HepG2 (cell line): Measurements from ENCODE around the gene IMPDH1. TPM values are rescaled to one million over a fixed set of nuclear protein-coding genes. Genes with fewer than 3 reads are reported as not detected.

Experiments
- GATAD2A ChIP-seq: IDR thresholded peaks from 2 replicates; pipeline ENCODE4 v1.6.1; 2016
- GFI1 ChIP-seq: sonication (generic); formaldehyde crosslinking; IDR thresholded peaks from 2 replicates; pipeline ENCODE4 v1.5.0; 2020; ENCODE audit warnings: missing genetic modification reagents, mild to moderate bottlenecking, borderline replicate concordance
- GPBP1L1 ChIP-seq: sonication (generic); formaldehyde crosslinking; IDR thresholded peaks from 2 replicates; pipeline ENCODE4 v1.5.0; 2020; ENCODE audit warnings: mild to moderate bottlenecking, missing genetic modification reagents
- IKZF5 ChIP-seq: IDR thresholded peaks from 2 replicates; pipeline ENCODE4 v1.6.1; 2018; ENCODE audit warnings: missing genetic modification reagents, mild to moderate bottlenecking, missing compliant biosample characterization
- JUNB ChIP-seq: sonication (generic); formaldehyde crosslinking; IDR thresholded peaks from 2 replicates; pipeline ENCODE4 v1.8.0; 2022; ENCODE audit warnings: missing genetic modification reagents, mild to moderate bottlenecking, borderline replicate concordance
- RARG ChIP-seq: sonication (generic); formaldehyde crosslinking; IDR thresholded peaks from 2 replicates; pipeline ENCODE4 v1.4.0; 2020; ENCODE audit warnings: low read depth, mild to moderate bottlenecking, missing genetic modification reagents
- RERE ChIP-seq: IDR thresholded peaks from 2 replicates; pipeline ENCODE4 v1.6.1; 2016; ENCODE audit warnings: low read depth, missing genetic modification reagents, missing compliant biosample characterization
- SKI ChIP-seq: fragments of 450-650 bp; IDR thresholded peaks from one replicate; pipeline ENCODE4 v1.6.1; 2018; ENCODE audit warnings: mild to moderate bottlenecking; ENCODE audit not compliant: partially characterized antibody
- SMAD9 ChIP-seq: sonication (generic); formaldehyde crosslinking; IDR thresholded peaks from 2 replicates; pipeline ENCODE4 v1.5.1; 2020; ENCODE audit warnings: mild to moderate bottlenecking, missing genetic modification reagents
- SMC3 ChIP-seq: IDR thresholded peaks from 2 replicates; pipeline ENCODE4 v1.6.1; 2011; ENCODE audit warnings: low read length, improper control_type of control experiment
- ZFP1 ChIP-seq: IDR thresholded peaks from 2 replicates; pipeline ENCODE4 v1.6.1; 2016
- ZNF143 ChIP-seq: sonication (generic); formaldehyde crosslinking; IDR thresholded peaks from 2 replicates; pipeline ENCODE4 v1.4.0; 2020; ENCODE audit warnings: missing genetic modification reagents
- ZNF160 ChIP-seq: sonication (generic); formaldehyde crosslinking; IDR thresholded peaks from 2 replicates; pipeline ENCODE4 v1.8.0; 2022; ENCODE audit warnings: mild to moderate bottlenecking, inconsistent platforms, missing genetic modification reagents
- ZNF746 ChIP-seq: sonication (generic); formaldehyde crosslinking; IDR thresholded peaks from 2 replicates; pipeline ENCODE4 v1.8.0; 2022; ENCODE audit warnings: mild to moderate bottlenecking, missing genetic modification reagents
- polyA plus RNA-seq, 8 experiments: library from polyadenylated mRNA; depleted of rRNA in 3 of 8; stranded (reverse) in 7 of 8; unstranded in 1 of 8; fragments of >200 nt; fragmentation: Illumina TruSeq in 4 of 8; extraction: Trizol in 4 of 8; gene quantifications; 2 replicates each; pipeline versions ENCODE4 v1.2.1 to v1.2.3, GENCODE V29; 2011 to 2016; ENCODE audit warnings: low read depth in 4 of 8, missing spikeins in 1 of 8, mixed read lengths in 1 of 8; ENCODE audit not compliant: insufficient read depth in 1 of 8
- total RNA-seq, 5 experiments: library from RNA; depleted of rRNA; stranded (reverse); fragments of >200 nt; fragmentation: Illumina TruSeq; extraction: Trizol; gene quantifications; 2 replicates each; pipeline ENCODE4 v1.2.3, GENCODE V29; 2016; ENCODE audit warnings: low read depth in 1 of 5

Gene IMPDH1
- total and polyA plus RNA-seq, 2 of the 13 experiments (the other 11 are each of a cell fraction or from before 2014, with no cell fraction given): 22.8 to 34.0 TPM

- TF ChIP-seq SMAD9: no peak
- TF ChIP-seq ZNF160 (CRISPR knock-in tag): no peak
- TF ChIP-seq IKZF5 (CRISPR knock-in tag): peak; percentile 48; the same call in 1 of the 2 replicates
- TF ChIP-seq GPBP1L1 (CRISPR knock-in tag): no peak
- TF ChIP-seq SKI: no peak
- TF ChIP-seq JUNB (CRISPR knock-in tag): no peak
- peak; percentile 24; the same call in 1 of the 2 replicates for TF ChIP-seq ZNF143 (CRISPR knock-in tag)
- TF ChIP-seq ZNF746: no peak
- TF ChIP-seq RERE: no peak
- no peak for TF ChIP-seq GATAD2A (CRISPR knock-in tag)
- no peak for TF ChIP-seq RARG
- TF ChIP-seq GFI1: peak; percentile 71; the same call in 1 of the 2 replicates
- no peak for TF ChIP-seq ZFP1
- TF ChIP-seq SMC3: no peak
Observed at GRCh38 chr7:128455543-128456254, 45.9 kb upstream of the IMPDH1 start, which contains the start of gene HILPDA (continued).
